HT1080 (cell line): ENCODE data around the gene GIMAP8. TPM values are rescaled to one million over a fixed set of nuclear protein-coding genes. Genes with fewer than 3 reads are reported as not detected.
"Not testable (repeated sequence)": the region's sequence is repeated elsewhere in the genome, so short reads cannot be mapped to it uniquely, and the experiment has no call there.

Experiments
- DNase-seq: peaks from one replicate; pipeline ENCODE4 v3.0.0-alpha.2; 2015; ENCODE audit warnings: low read depth
- total RNA-seq: library from RNA; depleted of rRNA; stranded (reverse); fragments of >200 nt; shearing (Covaris generic); gene quantifications from 2 replicates; pipeline ENCODE4 v1.2.3, GENCODE V29; 2014

Gene GIMAP8
- total RNA-seq, 1 experiment from 2014 or later: not detected

- no peak for DNase-seq
These were observed 11.1 kb downstream of the GIMAP8 start for GRCh38 chr7:150461520-150461919.

GRCh38 chr7:150462413-150462812 lies 12.0 kb downstream of the GIMAP8 start:
- no peak for DNase-seq

- DNase-seq: no peak
These were observed 13.0 kb downstream of the GIMAP8 start for GRCh38 chr7:150463461-150463860.

GRCh38 chr7:150464962-150465361 lies 14.5 kb downstream of the GIMAP8 start:
- DNase-seq: no peak

- DNase-seq: no peak
These were observed 15.0 kb downstream of the GIMAP8 start for GRCh38 chr7:150465414-150465813.

- DNase-seq: no peak
These were observed 16.0 kb downstream of the GIMAP8 start for GRCh38 chr7:150466477-150466876.

- no peak for DNase-seq
These were observed 17.8 kb downstream of the GIMAP8 start for GRCh38 chr7:150468241-150468640.

GRCh38 chr7:150471886-150472285 lies 21.5 kb downstream of the GIMAP8 start:
- no peak for DNase-seq

- no peak for DNase-seq
These were observed 23.5 kb downstream of the GIMAP8 start for GRCh38 chr7:150473902-150474301.

- no peak for DNase-seq
These were observed 25.9 kb downstream of the GIMAP8 start for GRCh38 chr7:150476285-150476684.

GRCh38 chr7:150476819-150477631 lies 26.6 kb downstream of the GIMAP8 start:
- no peak for DNase-seq

GRCh38 chr7:150479023-150479716 lies 28.7 kb downstream of the GIMAP8 start:
- DNase-seq: no peak

GRCh38 chr7:150481186-150481920 lies 30.9 kb downstream of the GIMAP8 start:
- no peak for DNase-seq

GRCh38 chr7:150481922-150482321 lies 31.5 kb downstream of the GIMAP8 start:
- DNase-seq: no peak

- DNase-seq: not testable (repeated sequence)
These were observed 33.1 kb downstream of the GIMAP8 start for GRCh38 chr7:150483514-150483913.

- not testable (repeated sequence) for DNase-seq
These were observed 33.6 kb downstream of the GIMAP8 start for GRCh38 chr7:150484071-150484470.

- no peak for DNase-seq
These were observed 37.2 kb downstream of the GIMAP8 start for GRCh38 chr7:150487625-150488024.

GRCh38 chr7:150489782-150490181 lies 39.4 kb downstream of the GIMAP8 start:
- DNase-seq: no peak

GRCh38 chr7:150493442-150493841 lies 43.0 kb downstream of the GIMAP8 start:
- DNase-seq: not testable (repeated sequence)

- no peak for DNase-seq
These were observed 52.1 kb downstream of the GIMAP8 start for GRCh38 chr7:150502519-150502918.

GRCh38 chr7:150503155-150503554 lies 52.7 kb downstream of the GIMAP8 start:
- no peak for DNase-seq

- DNase-seq: no peak
These were observed 53.2 kb downstream of the GIMAP8 start for GRCh38 chr7:150503581-150503980.
